Measurements from ENCODE around the gene TLK1.
A peak's percentile ranks its signal among the peaks of the same experiment; 100 is the strongest.

The TLK1 gene

DNA sequence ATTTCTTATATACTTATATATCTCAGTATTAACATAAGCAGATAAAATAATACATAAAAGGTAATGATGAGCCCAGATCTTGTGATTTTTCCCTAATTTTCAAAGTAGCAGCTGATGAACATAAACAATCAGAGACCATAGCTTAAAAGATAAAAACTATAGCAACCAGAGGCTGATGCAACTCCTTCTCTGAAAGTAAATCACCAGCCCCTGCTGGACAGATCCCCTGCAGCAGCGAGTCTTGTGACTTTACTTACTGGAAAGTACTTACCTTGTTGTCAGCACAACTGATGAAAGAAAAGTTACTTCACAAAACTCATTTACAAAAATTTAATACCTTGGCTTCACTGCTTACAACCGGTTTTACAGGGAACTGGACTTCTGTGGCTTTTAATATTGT, 164.4 kb downstream of the TLK1 start:
- no peak for DNase-seq

DNA sequence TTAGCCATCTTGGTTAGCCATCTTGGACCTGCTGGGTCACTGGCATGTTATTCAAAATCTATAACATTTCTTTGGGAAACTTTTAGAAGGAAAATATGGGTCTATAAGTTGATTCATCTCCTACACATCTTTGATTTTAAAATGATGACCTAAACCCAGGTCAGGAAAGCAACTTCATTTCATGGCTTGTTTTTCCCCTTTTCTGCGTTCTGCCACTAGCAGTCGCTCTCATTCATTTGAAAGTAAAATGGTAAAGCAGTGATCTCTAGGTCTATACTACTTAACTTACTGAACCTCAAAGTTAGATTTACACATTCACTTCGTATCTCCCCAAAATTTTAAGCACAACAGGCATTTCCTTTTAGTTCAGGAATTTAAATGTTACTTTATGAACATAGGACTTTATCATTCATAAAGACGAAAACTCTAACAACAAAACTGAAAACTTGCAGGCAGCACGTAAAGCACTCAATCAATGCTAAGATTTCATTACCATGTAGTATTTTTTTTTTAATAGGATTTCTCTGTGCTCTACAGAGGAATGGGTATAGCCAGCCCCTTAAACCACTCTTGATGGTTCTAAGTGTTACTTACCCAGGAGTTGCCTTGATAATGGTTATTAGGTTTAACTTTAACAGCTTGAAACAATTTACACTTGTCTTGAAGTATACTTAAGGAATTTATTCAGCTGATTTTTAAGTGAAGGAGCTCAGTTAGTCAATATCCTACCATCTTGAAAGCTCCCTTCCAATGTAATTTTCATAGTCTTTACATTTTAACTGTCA, 169.1 kb downstream of the TLK1 start:
- DNase-seq = no peak

DNA sequence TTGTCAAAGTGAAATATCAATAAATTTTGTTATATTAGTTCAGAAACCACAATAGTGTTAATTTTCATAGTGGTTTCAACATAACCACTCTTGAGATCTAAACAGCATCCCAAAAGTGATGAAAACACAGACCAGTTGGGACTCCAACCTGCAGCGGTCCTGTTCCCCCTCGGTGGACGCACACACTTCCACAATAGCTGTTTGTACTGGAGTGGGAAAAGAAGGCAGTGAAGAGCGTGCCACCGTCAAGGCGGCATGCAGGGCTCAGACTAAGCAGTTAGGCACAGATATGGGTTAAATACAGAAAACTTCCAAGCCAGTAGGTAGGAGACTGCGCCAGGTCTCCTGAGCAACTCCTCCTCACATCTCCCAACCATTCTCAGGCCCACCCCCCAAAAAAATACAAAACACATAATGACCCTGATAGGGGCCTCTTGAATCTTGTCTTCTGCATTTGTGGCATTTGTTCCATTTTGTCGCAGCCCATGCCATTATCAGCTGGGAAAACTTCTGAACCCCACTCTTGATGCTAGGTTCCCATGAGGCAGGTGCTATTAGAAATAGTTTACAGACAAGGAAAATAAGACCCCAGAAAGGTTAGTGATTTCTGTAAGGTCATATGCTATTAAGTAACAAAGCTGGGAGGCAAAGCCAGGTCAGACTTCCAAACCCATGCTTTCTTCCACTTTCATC, 174.0 kb downstream of the TLK1 start:
- no peak for DNase-seq

DNA sequence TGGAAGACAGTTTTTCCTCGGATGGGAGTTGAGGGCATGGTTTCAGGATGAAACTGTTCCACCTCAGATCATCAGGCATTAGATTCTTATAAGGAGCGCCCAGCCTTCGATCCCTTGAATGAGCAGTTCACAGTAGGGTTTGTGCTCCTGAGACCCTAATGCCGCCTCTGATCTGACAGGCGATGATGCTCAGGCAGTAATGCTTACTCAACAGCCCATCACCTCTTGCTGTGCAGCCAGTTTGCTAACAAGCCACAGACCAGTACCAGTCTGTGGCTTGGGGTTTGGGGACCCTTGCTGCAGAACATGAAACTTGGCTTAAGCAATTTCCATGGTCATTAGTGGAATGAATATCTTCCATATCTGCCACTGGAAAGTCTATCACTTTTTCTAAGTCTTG, 175.3 kb downstream of the TLK1 start:
- DNase-seq = no peak

DNA sequence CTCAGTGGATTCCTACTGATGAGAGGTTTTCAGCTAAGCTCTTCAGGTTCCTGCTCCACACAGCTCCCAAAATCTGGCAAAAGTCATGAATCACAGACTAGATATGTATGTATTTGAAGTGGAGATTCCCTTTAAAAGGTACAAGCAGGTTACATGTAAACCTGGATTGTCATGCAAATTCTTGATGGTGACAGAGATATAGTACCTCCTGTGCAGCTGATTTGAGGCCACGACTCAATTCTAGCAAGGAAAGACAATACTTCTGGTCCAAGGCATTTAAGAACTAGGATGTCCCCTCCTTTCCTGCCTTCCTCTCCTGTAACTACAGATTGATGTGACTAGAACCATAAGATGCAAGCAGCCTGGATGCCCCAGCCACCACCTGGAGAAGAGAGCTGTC, 176.6 kb downstream of the TLK1 start:
- DNase-seq = no peak

DNA sequence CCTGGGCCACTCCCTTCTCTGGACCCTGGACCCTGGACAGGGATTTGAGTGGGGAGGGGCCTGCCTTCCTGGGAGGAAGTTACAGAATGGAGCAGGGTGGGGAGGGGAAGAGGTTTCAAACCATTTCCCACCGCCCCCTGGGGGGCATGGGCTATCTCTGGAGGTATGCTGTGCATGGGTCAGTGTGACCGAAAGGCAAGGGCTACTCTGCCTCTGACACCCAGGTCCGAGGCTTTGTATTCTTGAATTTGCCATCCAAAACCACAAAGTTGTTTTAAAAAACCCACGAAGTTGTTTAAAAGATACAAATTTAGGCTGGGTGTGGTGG, 184.8 kb downstream of the TLK1 start:
- no peak for DNase-seq

- no peak for DNase-seq
These were observed 185.4 kb downstream of the TLK1 start for GRCh38 chr2:170975127-170975942.

- peak; percentile 90 for DNase-seq
These were observed 186.2 kb downstream of the TLK1 start for GRCh38 chr2:170974304-170974993.

DNA sequence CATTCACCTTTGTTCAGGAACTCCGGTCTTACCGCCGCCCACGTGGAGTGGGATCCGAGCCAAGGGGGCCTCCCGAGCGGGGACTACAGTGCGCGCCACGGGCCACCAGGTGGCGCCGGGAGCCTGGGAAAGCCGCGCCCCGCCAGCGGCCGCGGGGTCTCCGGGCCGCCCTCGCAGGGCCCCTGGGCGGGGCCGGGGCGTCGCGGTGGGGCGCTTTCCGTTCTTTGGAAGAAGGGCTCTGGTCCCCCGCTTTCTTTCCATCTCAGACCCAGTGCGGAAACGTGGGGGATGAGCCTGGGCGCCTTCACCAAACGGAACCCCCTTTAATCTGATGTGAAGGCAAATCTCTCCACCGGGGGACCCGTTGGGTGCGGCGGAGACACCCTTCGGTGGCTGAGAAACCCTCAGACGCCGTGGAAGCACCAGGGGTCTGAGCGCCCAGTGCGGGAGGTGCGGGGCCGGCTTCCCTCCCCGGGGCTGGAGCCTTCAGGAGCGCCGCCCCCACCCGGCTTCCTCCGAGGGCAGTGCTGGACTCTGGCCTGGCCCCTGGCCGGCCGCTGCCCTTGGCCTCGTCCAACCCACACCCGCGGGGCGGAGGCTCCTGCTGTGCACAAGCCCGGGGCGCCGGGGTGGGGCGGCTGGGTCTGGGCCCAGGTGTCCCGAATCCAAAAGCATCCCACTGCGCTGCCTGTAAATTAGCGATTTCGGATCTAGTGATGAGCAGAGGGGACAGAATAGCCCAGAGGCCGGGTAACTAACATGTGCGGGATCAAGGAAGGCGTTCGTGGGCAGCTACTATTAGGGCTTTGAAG, 187.0 kb downstream of the TLK1 start:
- peak; percentile 86 for DNase-seq

DNA sequence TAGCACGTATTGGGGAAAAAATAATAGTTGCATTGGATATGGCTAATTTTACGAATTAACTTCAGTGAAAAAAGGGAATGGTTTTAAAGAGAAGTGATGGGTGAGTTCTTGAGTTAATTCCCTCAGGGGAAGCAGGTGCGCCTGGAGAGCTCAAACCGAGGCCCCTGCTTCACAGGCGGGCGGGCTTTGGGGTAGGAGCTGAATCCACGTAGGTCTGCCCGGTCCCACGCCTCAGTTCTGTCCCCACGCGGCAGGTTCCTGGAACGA, 187.5 kb downstream of the TLK1 start:
- no peak for DNase-seq

DNA sequence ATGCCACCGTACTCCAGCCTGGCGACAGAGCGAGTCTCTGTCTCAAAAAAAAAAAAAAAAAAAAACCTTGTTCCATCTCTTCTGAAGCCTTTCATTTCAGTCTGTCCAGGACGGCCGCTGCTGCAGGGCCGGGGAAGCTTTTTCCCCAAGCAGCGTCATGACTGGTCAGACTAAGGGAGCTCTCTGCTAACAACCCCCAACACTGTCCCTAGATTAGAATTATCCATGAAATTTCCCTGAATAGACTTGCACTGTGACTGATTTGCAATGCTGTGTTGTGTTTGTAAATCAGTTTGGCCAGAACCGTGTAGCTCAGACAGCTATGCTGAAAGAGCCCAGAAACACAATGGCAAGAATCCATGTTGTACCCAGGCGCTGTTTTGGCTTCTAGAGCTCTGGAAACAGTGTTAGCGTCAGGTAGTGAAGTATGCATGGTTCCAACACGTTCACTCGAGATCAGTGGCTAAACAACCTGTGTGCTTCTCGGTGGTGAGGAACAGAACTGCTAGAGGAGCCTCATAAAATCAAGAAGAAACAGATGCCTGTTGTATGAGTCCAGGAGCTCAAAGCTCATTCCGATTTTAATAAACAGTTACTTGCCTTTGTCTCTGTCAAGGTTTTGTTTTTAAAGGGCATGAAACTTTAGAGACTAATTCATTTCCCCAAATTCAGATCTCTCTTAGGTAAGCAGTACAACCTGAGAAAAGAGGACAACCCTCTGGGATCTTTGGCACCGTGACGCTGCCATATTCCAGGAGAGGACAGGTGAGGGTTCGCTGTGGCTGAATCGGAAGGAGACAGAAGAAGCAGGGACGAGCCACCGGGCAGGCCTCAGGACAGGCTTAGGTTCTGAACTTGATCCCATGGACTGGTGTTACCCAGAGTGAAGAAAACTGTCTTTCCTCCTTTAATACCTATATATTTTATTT, 188.1 kb downstream of the TLK1 start:
- no peak for DNase-seq

GRCh38 chr2:170971071-170971470, 189.6 kb downstream of the TLK1 start:
- no peak for DNase-seq

GRCh38 chr2:170969872-170970496, 190.7 kb downstream of the TLK1 start:
- no peak for DNase-seq

GRCh38 chr2:170969030-170969429, 191.7 kb downstream of the TLK1 start:
- no peak for DNase-seq

DNA sequence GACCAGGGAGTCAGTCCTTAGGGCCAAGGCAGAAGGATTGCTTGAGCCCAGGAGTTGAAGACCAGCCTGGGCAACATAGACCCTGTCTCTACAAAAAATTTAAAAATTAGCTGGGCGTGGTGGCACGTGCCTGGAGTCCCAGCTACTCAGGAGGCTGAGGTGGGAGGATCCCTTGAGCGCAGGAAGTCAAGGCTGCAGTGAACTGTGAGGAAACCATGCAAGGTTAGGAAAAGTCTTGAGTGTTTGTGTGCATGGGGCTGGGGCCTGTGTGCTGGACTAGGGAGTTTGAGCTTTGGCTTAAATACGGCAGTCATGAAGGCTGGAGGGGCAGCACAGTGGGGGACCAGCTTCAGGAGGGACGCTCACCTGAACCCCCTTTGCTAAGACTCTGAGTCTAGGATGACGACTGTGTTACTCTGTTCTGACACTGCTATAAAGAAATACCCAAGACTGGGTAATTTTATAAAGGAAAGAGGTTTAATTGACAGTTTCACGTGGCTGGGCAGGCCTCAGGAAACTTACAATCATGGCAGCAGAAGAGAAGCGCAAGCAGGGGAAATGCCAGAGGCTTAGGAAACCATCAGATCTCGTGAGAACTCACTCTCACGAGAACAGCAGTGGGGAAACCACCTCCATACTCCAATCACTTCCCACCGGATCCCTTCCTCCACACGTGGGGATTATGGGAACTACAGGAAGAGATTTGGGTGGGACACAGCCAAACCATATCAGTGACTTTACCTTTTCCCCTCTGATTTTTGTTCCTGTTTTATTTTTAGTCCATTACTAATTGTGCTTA, 192.3 kb downstream of the TLK1 start:
- no peak for DNase-seq

DNA sequence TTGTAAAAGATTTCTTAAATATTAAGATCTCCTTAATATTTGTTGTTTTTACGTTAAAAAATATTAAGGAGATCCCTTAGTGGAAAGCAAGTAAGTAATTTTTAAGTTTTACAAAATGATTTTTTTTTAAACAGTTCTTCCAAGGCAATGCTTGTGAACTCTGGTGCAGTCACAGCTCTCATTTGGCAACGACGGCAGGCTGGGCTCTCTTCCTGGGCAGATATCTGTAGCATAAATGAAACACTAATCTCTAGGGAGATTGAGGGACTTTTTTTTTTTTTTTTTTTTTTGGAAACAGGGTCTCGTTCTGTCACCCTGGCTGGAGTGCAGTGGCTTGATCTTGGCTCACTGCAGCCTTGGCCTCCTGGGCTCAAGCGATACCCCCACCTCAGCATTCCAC, 193.1 kb downstream of the TLK1 start:
- no peak for DNase-seq

- no peak for DNase-seq
These were observed 193.9 kb downstream of the TLK1 start for GRCh38 chr2:170966648-170967396.

DNA sequence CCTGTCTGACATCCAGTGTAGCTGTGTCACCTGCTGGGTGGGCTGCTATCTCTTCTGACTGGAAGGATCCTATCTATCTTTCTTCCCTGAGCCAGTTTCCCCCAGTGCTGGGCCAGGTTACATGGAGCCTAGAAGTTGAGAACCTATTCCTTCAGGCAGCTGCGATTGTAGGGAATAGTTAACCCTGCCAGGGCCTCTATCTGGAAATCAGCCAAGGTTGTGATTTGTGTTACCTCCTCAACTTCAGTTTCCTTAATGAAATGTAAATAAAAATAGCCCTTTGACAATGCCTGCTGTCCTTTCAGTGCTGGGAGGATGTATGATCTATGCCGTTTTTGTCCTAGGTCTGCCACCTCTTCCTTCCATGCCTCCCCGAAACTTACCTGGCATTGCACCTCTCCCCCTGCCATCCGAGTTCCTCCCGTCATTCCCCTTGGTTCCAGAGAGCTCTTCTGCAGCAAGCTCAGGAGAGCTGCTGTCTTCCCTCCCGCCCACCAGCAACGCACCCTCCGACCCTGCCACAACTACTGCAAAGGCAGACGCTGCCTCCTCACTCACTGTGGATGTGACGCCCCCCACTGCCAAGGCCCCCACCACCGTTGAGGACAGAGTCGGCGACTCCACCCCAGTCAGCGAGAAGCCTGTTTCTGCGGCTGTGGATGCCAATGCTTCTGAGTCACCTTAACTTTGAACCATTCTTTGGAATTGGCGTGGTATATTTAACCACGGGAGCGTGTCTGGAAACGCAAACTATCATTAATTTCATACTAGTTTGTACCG, 195.1 kb downstream of the TLK1 start:
- DNase-seq = peak; percentile 57

GRCh38 chr2:170963386-170963785, 197.3 kb downstream of the TLK1 start:
- DNase-seq = no peak
